GM21576 (cell line): ENCODE data around the gene KCNK7.

Experiments
- ATAC-seq: cut with Tn5 transposase; IDR thresholded peaks from one replicate; pipeline ENCODE4 v1.9.1; 2021; ENCODE audit warnings: mild to moderate bottlenecking, moderate library complexity; ENCODE audit not compliant: unreplicated experiment

KCNK7 gene

GRCh38 chr11:65611758-65612603, 16.4 kb upstream of the KCNK7 start:
- no peak for ATAC-seq

DNA sequence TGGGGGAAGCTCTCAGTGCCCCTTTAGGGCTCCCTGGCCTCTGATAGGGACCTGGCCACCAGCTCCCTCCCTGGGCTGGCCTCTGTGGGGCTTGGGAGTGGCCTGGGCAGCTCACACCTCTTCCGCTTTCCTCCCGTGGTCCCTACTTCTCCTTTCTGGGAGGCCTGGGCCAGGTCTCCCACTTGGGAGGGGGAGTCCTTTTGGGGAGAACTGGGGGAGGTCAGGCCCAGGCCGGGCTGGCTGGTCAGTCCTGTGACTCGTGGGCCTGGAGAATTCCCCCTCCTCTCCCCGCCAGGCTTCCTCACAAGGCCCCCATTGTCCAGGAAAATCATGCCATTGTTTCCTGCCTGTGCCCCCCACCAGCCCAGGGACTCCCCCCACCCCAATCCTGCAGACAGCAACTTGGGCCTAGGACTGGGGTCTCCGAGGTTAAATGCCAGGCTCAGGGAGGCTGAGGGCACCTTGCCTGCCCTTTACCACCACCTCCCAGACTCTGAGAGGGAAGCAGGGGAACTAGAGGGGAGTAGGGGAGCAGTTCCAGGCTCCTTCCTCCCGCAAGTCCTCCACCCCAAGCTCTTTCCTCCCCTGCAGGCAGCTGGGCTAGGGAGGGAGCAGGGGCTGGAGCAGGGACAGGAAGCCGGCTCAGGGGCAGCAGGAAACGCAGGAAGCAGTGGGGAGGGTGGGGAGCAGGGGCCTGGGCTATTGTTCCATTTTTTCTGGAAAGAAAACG, 15.6 kb upstream of the KCNK7 start:
- ATAC-seq: no peak

DNA sequence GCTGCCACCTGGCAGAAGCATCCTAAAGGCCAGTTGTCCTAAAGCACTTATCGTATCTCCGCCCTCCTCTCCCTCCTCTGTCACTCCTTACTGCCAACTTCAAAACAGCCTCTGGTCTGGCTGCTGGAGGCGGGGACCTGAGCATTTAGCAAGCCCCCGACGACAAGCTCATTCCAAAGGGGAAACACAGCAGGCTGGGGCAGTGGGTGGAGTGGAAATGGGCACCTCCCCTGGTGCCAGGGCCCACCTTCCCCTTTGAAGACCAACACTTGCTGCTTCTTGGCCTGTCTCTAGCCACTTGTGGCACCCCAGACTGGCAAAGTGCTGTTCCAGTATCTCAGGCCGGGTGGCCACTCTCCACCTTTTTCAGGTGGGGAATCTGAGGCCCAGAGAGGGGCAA, 14.8 kb upstream of the KCNK7 start:
- no peak for ATAC-seq

DNA sequence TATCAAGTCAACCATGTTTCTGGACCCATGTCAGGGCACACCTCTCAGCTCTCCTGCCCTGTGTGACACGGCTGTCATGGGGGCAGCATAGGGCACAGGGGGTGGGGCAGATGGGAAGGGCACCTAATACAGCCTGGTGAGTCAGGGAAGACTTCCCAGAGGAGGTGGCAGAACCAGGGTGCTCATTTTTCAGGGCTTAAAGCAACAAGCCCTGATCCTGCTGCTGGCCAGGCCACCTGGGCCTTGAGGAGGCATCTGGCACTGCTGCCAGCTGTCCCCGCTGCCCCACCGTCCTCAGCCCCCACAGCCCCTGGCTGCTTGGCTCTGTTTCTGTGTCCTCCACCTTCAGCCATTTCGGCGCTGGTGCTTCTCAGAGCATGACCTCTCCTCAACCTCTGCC, 14.1 kb upstream of the KCNK7 start:
- no peak for ATAC-seq

DNA sequence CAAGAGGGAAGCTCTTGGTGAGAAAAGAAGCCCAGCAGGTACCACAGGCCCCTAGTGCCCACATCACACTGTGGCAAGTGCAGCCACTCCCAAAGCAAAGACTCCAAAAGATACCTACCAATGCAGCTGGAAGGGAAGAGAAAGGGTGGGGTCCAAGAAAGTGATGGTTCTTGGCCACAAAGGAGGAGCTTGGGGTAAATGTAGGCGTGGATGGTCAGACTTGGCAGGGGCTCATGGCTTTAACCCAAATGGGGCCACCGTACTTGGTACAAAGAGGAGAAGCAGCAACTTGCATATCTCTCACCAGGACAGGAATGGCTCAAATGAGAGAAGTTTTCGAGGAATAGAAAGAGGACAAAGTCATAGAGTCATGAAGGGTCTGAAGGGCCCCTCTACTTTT, 13.6 kb upstream of the KCNK7 start:
- no peak for ATAC-seq

- no peak for ATAC-seq
Observed at GRCh38 chr11:65607614-65608426, 12.2 kb upstream of the KCNK7 start.

GRCh38 chr11:65606876-65607613, 11.4 kb upstream of the KCNK7 start:
- no peak for ATAC-seq

DNA sequence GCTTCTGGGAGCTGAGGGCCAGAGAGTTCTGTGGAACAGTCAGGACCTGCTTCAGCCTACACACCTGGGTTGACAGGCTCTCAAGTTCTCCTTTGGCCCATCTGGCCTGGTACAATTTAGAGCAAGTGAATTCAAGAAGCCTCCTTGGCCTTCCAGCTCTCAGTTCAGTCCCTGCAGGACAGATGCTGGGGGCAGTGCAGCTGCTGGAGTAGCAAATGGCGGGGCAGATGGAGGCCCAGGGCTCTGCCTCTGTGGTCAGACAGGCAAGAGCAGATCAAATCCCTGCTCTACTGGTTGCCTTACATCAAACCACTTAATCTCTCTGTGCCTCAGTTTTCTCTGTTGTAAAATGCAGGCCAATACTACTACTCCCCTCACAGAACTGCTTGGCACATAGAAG, 8.7 kb upstream of the KCNK7 start:
- ATAC-seq: no peak

DNA sequence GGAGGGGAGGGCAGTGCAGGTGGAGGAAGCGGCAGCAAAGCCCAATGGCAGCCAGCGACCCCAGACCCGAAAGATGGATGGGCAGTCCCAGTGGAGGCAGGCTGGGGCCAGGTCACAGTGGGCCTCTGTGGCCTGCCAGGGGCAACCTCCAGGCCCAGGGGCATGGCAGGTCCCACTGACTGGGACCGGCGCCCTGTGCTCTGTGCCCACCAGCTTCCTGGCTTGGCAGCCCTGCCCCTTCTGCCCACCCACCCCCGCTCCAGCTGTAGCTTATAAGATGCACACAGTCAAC, 4.3 kb upstream of the KCNK7 start:
- ATAC-seq: no peak

DNA sequence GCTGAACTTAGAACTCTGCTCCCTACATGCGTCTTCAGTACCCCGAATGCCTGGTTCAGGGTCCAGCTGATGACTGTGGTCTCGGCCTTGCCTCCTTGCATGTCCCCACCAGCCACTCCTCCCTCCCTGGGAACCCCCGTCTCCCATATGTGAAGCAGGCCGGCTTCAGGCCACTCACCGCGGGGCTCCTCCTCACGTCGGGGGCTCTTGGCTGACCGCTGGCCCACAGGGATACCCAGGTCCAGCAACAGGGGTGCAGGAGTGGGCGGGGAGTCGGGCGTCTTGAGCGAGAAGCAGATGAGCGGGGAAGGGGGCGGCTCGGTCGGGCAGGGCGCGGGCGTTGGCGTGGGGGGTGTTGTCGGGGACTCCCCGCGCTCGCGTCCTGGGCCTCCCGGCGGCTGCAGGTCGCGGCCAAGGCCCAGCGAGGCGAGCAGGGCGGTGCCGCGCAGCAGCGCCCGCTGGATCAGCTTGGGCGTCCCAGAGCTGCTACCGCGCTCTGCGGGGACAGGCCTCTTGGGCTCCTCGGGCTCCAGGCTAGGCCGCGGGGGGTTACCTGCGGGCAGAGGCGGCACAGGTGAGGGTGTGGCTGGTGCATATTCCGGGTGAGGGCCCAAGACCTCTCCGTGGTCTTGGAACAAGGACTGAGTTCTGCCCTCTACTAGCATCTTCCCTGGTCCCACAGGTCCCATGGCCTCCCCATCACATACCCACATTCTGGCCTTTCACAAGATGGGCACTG, 3.8 kb upstream of the KCNK7 start:
- no peak for ATAC-seq

GRCh38 chr11:65598258-65598699, 2.7 kb upstream of the KCNK7 start:
- ATAC-seq: no peak

DNA sequence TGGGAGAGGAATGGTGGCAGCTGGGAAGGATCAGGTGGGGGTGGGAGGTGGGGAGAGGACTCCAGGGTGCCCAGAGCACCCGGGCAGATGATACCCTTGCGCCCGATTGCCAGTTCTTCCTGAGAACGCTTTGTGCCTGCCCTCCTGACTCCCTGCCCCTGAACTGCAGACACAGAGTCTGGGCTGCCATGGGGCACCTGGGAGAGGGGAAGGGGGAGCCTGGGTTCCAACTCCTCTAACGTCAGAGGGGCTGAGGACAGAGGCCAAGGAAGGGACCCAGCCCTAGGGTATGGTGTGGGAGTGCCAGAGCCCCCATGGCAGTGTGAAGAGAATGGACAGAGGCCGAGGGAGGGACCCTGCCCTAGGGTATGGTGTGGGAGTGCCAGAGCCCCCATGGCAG, 920 bp upstream of the KCNK7 start:
- no peak for ATAC-seq

DNA sequence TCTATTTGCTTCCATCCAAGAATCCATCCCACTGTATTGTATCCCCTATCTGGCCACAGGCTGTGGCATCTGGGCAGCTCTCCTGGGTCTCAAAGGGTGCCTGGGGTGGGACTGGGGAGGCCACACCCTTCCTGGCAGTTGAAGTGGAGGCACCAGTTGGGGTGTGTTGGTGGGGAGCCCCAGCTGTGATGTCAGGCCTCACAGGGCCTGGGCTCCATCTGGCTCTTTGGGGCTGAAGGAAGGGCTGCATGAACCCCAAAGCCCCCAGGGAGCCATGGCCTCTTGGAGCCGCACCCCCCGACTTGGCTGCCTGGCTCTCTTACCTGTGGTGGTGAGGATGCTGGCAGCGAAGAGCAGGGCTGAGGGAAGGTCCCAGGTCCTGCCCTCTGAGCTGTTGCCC, 469 bp downstream of the KCNK7 start:
- no peak for ATAC-seq

DNA sequence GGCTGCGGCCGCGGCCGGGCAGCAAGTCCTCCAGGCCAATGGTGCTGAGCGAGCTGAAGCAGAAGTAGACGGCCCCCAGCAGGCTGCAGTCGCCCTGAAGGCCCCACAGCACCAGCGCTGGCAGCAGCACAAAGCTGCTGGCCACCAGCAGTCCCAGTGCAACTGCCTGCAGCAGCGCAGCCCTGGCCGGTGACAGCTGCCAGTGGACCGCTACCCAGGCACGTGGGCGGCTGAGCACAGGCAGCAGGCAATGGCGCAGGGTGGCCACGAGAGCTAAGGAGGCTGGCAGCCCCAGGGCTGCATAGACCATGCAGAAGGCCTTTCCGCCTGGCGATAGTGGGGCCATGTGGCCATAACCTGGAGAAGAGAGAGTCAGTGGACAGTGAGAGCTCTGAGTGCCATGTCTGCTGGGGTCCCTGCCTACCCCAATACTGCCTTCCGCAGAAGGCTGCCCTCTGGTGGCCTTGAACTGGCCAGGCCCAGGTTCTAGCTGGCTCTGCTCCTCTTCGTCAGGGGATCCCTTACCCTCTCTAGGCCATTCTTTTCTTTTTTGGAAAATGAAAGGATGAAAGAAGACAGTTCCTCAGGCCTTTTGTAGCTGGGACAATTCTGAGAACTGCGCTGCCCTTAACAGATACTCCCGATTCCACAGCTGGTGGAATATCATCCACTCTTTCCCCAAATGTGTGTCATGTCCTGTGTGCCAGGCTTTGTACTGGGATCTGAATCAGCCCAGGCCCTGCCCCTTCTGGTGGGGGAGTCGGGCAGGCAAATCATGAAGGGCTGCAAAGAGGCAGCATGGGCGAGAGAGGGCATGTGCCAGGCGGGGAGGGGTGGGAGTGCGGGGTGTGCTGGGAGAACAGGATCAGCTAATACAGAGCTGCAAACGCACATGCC, 1.8 kb downstream of the KCNK7 start:
- no peak for ATAC-seq

- ATAC-seq: no peak
Observed at GRCh38 chr11:65592858-65593517, 2.6 kb downstream of the KCNK7 start.

- ATAC-seq: no peak
Observed at GRCh38 chr11:65591939-65592857, 3.4 kb downstream of the KCNK7 start.

GRCh38 chr11:65590240-65590738, 5.3 kb downstream of the KCNK7 start:
- no peak for ATAC-seq
